DMS79 treated with DMSO at 0.1 percent for 48 hours (cell line): Measurements from ENCODE around the gene PPP1R9A.

ENCODE experiments used
- DNase-seq: peaks from one replicate; lab custom pipeline; 2025; lab: John Stamatoyannopoulos, UW

The PPP1R9A gene

DNA sequence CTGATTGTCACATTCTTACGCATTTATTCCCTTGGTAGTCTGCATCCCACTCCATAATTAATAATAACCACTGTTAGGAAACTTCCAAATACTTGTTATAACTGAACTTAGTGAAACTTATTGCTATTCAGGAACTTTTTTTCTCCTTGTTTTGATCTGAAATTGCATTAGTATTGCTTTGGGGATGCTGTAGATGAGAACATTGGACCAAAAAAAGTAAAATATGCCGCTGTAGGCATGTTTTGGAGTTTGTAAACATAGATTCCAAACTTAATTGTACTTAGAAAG is 1.7 kb downstream of the PPP1R9A start:
- DNase-seq: no peak

DNA sequence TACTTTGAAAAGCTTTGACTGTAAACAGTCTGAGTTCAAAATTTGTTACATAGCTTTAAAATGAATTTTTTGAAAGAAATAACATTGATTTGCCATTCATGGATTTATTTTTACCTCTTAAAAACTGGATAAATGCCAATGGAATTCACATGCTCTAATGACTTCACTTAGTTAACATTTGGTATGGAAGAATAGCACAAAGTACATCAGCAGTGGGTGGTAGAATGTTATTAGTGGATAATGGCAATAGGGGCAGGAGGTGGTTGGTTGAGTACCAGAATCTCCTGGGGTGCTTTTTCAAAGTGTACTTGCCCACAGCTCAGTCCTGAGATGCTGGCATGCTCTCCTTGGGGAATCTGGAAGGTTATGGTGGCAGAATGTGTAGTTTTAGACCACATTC is 4.7 kb downstream of the PPP1R9A start:
- DNase-seq: no peak

DNA sequence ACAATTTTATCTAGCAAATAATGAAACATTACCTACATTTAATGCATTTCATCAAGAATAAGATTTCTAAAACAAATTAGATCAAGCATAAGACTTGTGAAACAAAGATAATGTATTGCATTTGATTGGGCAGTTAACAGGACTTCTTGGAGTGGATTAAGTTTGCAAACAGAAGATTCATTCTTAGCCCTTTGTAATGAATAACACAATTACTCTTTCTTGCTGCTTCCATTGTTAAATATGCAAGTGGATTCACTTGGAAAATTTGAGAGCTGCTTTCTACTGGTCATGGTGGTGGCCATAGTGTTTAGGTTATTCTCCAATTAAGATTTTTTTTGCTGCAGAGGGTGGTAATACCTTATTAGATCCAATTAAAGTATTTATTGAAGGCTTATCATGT is 6.0 kb downstream of the PPP1R9A start:
- no peak for DNase-seq

DNA sequence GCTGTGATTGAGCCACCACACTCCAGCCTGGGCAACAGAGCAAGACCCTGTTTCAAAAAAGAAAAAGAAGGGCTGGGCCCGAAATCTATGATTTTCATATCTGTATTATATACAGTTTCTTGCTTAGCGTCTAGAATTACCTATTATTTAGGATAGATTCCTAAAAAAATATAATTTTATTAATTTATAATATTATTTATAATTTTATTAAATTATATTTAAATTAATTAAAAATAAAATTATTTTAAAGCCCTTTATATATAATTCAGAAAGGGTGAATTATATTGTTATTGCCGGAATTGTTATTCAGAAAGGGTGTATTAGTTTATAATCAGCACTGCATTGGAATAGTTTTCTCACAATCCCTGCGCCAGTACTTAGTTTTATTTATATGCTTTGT is 14.5 kb downstream of the PPP1R9A start:
- DNase-seq: no peak

DNA sequence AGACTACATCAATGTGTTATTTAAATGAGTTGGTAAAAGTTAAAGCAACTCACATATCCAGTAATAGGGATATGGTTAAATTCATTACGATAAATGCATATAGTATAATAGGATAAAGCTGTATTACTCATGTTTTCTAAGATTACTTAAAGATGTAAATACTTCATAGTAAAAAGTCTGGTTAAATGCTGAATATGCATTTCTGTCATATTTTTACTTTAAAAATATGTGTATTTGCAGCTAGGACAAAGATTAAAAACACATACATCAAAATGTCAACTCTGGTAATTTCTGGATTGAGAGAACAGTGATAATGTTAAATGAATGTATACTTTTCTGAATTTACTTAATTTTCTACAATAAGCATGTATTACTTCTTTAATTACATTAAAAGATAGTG is 15.1 kb downstream of the PPP1R9A start:
- no peak for DNase-seq

DNA sequence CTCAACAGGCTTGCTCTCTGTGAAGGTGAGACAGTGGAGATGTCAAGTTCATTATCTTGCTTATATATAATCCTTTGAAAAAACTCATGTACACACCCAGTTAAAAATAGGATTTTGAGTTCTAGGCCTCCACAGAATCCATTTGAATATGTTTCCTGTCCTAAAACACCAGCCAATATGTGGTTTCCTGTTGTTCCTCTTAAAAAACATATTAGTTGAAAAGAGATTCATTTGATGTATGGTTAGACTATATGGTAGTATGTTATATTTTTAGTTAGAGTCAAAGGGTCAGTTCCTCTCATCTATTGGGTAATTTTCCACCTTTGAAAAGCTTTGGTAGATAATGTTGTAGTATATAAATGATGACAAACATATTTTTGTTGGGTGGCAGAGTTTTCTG is 16.0 kb downstream of the PPP1R9A start:
- DNase-seq: no peak

DNA sequence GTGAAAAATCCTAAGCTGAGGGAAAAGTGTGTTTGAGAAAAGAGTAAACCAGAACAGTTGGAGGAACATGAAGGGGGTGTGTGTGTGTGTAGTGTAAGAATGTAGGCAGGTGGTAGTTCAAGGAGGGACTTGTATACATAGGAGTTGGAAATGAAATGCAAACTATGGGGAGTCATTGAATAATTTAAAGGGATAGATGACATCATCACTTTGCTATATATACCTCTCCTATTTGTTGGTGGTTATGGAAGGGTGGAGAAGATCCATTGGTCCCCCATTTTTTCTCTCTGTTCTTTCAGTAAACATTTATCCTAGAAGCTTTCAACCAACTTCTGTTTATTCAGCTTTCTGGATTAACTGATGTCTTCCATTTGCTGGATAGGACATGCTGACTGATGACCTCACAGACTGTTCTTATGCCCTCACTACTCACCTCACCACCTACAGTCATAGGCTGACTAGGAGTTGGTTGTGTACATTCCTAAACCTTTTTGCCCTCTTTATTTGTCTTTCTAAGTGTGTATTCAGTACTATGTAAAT is 20.8 kb downstream of the PPP1R9A start:
- no peak for DNase-seq

DNA sequence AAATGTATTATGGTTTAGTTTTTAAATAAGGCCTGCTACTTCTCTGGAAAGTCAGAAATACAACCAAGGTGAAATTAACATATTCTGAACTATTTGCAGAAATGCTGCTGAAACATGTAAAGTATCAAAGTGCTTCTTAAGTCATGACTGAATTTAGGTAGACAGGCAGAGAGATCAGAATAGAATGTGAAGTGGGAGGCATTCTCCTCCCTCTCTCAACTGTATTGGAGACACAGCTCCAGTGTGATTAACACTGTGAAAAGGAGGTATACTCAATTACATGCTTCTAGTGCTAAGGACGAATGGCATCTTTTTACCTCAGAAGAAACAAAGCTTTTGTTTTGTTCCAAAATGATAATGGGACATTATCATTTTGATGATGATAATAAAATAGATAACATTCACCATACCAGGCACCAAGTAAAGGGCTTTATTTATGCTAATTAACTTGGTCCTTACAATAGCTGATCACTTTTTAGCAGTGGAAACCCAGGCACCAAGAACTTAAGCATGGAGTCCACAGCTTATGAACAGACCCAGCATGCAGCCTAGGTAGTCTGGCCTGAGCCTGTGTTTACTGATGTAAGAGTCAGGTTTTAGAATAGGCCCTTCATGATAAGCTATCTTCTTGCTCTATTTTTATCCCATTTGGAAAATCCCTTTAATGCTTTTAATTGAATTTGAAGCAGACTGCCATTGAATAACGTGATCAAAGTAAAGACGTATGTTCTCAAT is 26.0 kb downstream of the PPP1R9A start:
- DNase-seq: no peak

DNA sequence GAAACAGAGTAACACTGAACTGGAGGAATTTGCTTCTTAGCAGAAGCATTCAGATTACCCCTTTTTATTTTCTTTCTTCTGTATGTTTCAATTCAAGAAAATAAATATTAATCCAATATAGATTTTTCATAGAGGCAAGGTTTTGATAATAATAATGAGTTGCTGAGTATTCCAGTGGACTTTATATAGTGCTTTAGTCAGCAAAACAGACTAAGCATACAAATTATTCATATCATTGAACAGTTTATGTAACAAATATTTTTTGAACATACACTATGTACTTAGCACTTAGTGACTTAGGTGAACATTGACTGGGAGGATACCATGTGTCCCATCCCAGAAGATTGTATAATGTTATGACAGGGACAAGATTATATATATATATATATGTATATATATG is 32.0 kb downstream of the PPP1R9A start:
- DNase-seq: no peak

DNA sequence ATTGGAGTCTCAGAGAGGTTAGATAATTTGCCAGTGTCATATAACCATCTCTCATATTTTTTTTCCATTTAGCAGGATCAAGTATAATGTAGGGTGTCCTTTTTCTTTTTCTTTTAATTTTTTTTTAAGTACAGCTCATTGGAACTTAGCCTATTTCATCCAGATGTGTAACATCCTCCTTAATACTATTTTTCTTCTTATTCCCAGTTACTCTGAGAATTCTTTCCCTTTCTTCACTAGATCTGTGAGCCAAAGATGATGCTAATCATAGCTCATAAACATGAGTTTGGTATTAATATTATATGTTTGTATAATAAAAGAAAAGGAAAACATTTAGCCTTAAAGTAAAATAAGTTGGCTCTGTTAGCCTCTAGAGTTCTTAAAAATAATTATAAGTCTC is 32.8 kb downstream of the PPP1R9A start:
- no peak for DNase-seq

DNA sequence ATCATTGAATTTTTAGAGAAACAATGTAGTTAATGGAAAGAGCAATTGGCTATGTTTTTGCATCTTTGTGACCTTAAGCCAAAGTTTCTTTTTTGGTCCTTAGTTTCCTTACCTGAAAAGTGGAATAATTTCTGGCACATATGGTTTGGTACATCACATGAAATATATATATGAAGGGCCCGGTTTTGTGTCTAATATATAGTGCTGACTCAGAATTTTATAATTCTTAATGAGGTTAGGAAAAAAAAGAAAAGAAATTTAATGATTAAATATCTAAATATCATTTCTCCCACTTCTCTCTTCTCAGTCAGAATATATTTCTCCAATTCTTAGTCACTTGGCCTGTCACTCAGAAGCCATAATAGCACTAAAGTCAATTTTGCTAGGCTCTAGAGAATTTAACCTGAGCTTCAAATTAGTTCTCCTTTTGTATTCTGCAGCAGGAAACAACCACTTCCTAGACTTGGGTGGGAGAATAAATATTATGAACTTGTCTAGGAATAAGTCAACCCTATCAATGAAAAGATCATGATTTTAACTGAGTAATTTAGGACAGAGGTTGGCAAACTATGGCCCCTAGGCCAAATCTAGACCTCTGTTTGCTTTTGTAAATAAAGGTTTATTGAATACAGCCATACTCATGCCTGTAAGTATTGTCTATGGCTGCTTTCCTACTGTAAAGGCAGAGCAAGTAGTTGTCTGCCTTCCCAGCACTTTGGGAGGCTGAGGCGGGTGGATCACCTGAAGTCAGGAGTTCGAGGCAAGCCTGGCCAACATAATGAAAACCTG is 34.6 kb downstream of the PPP1R9A start:
- no peak for DNase-seq

DNA sequence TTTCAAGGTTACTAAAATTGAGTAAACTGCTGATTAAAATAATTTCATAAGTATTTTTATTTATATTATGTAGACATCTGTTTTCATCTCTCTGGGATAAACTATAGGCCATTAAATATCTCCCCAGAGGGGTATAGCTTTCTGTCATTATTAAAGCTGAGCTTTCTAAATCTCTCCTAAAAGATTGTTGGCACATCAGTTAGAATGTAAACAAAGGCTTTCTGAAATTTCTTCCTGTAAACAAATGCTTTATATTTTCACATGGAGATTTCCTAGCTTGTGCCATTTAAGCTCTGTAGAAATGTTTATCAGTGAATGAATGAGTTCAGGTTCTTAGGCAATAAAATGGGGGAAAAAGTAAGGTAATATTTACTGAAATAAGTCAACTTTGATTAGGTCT is 35.7 kb downstream of the PPP1R9A start:
- DNase-seq: no peak

DNA sequence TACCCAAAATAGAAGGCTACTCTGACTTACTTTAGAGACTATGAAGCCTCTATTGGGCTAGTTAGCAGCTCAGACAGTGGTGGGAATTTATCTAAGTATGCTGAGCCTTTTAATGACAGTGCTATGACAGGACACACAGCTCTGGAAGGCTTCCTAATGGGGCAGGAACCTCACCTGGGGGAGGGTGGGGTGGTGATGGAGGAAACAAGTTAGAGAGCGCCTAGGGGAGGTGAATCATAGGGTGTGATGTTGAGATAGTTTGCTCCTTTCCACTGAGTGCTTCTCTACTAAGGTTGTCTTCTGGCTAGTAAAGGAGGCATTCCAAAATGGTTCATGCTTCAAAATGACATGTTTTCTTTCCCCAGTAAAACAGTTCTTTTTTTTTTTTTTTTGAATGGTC is 42.1 kb downstream of the PPP1R9A start:
- no peak for DNase-seq

DNA sequence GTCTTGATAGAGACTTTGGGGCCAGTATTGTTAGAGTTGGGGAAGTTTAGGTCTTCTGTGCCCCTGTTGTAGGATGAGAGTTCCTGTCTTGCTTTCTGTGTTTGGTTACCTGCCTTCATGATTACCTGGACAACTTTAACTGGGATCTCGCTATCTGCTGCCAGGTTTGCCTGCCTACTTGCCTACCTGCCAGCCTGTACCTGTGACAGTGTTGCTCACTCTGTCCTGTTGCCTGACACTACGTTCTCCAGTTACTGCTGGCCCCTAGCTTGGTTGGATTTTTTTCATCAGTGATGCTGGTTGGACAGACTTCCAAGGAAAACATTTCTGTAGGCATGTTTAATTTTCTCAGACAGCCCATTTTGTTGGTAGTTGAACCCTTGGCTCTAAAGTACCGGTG is 48.4 kb downstream of the PPP1R9A start:
- DNase-seq: no peak

DNA sequence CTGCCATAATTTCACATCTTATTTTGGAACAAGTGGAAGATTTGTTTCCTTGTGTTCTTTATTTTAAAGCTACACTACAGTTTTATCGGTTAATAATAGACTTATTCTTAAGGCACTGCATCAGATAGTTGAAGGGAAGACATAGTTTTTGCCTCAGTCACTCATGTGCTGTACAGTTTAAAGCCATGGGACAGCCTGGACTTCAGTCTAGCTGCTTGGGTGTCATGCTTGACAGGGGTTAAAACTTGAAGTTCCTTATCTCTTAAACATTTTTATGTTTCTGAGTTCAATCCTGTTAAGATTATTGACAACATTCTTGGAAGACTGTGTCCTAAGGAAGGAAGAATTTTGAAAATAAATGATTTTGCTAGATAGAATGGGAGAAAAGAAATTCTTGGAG is 49.7 kb downstream of the PPP1R9A start:
- DNase-seq: no peak

DNA sequence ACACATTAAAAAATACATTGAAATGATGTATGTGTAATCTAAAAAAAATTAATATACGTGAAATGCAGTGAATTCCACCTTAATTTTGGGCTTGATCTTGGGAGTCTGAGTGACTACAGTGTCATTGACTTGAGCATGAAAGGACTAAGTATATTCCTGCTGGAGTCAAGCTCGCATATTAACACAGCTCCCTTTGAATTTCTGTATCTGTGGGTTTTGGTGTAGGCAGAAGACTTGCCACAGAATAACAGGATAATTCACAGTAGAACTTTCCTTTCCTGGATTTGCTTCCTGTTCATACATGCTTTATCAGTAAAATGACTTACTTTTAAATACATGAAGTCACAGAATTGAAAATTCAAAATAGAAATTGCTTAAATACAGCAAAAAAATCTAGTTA is 55.3 kb downstream of the PPP1R9A start:
- DNase-seq: no peak

DNA sequence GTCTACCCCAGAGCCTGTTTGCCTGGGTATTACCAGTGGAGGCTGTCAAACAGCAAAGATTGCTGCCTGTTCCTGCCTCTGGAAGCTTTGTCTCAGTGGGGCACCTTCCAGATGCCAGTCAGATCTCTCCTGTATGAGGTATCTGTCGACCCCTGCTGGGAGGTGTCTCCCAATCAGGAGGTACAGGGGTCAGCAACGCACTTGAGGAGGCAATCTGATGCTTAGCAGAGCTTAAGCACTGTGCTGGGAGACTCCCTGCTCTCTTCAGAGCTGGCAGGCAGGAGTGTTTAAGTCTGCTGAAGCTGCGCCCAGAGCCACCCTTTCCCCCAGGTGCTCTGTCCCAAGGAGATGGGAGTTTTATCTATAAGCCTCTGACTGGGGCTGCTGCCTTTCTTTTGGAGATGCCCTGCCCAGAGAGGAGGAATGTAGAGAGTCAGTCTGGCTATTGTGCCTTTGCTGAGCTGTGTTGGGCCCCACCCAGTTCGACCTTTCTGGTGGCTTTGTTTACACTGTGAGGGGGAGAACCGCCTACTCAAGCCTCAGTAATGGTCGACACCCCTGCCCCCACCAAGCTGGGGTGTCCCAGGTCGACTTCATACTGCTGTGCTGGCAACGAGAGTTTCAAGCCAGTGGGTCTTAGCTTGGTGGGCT is 62.2 kb downstream of the PPP1R9A start:
- no peak for DNase-seq

DNA sequence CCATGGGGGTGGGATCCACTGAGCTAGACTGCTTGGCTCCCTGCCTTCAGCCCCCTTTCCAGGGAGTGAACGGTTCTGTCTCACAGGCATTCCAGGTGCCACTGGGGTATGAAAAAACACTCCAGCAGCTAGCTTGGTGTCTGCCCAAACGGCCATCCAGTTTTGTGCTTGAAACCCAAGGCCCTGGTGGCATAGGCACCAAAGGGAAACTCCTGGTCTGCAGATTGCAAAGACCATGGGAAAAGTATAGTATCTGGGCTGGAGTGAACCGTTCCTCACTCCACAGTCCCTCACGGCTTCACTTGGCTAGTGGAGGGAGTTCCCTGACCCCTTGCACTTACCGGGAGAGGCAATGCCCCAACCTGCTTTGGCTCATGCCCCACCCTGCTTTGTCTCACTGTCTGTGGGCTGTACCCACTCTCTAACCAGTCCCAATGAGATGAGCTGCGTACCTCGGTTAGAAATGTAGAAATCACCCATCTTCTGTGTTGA is 62.7 kb downstream of the PPP1R9A start:
- no peak for DNase-seq

DNA sequence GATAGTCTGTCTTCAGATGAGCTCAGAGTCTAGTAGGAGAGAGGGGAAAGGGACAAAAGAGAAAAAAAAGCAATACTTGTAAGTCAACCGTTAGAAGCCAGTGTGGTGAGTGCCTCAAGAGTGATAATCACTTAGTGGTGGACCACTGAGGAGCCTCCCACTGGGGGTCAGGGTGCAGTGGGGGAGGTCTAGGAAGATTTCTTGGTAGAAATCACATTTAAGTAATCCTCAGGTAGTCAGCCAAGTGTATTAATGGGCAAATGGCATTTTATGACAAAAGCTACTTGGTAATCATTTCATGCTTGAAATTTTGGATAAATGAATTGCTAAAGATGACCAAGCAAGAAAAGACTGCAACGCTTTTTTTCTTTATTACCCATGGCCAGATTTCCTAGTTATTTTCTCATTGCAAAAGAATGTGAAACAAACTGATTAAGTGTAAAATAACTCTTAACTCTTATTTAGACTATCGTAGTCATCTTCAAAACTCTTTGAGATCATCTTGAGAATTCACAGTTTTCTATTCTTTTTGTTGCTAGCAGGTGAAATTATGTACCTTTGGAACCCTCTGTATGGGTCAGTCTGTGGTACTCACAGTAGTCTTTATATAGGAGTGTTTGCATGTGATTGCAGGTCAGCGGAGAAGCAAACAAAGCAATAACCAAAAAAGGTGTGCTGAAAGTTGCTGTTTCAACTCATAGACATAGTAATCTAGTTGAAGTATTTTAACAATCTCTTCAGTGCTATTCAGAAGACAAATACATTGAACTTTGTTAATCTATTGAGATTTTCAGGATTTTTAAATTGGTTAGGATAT is 63.9 kb downstream of the PPP1R9A start:
- peak; percentile 76 for DNase-seq

DNA sequence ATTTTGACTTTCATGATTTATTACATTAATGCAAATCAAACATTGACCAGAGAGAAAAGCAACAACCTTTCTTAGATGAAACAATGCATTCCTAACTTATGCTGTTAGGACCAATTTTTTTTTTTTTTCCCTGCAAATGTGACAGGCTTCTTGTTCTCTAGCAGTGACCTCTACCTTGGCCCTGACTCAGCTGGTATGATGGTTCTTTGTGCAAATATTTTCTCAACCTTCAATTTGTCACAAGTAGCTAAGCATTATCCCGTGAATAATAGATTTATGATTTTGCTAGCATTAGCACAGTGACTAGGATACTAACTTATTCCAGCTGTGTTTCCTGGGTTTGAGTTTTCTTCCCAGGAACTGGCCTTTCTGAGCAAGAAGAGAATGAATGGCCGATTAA is 64.9 kb downstream of the PPP1R9A start:
- DNase-seq: no peak

DNA sequence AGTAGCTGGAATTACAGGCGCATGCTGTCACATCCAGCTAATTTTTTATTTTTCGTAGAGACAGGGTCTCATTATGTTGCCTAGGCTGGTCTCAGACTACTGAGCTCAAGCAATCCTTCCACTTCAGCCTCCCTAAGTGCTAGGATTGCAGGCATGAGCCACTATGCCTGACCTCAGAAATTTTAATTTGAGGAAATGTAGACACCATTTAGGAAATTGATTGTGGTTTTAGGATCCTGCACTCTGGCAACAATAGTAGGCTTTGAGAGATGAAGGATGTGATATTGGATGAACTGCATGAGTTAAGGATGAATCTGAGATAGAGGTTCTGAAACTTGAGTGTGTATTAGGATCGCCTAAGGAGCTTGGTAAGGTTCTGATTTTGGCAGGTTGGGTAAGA is 66.5 kb downstream of the PPP1R9A start:
- no peak for DNase-seq

DNA sequence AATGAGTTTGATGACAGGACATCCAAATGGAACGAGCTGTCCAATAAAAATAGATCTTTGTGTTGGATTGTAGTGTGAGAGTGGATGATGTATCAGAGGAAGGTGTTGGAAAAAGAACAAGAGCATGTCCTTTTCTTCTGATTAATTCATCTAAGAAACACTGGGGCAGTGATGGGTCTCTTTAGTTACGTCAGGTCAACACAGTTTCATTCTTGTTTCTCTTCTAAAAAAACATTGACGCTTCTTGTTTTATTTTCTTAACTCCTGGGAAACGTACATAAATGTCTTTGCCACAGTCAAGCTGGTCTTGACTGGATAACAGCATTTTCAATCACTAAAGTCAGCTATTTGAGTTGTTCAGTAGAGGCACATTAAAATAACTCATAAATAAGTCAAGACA is 67.0 kb downstream of the PPP1R9A start:
- no peak for DNase-seq
